D341Med (cell line): Measurements from ENCODE around the gene CKAP4.

Experiments used
- DNase-seq: peaks from one replicate; pipeline ENCODE4 v3.0.0; 2012; ENCODE audit warnings: low spot score

Gene CKAP4

DNA sequence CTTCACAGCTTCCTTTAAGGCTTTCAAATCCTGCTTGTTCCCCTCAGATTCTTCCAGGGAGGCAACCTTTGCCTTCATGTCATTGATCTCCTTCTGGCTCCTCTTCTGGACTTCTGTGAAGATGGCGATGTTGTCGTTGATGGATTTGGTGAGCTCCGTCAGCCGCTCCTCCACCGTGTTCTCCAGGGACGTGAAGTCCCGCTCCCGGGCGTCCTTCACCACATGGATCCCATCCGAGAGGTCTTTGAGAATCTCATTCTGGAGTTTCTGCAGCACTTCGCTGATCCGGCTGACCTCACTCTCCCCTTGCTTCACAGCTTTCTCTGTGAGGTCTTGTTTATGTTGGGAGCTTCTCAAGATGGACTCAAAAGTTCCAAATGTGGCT lies 7.9 kb downstream of the CKAP4 start:
- no peak for DNase-seq

DNA sequence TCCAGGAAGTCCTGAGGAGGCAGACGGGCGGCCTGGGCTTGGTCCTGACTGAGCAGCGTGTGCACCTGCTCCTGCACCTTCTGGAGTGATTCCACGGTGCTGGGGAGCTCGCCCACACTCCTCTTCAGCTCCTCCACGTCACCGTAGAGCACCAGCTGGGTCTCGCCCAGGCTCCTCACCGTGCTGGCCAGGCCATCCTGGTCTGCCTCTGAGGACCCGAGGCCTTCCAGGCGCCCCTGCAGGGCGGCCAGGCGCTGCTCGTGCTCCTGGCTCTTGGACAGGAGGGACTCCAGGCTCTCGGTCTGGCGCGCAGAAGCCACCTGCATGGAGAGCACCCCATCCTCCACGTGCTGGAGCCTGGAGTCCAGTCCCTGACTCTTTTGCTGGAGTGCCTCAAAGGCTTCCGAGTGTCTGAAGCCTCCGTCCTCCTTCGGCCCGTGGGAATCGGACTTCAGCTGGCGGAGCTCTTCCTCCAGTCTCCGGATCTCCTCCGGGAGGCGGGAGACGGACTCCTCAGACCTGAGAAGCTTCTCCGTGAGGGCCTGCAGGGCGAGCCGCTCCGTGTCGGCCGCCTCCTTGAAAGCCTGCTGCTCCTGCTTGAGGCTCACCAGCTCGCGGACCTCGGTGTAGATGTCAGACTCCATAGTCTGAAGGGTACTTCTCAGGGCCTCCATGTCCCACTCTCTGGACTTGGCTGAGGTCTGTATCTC lies 8.4 kb downstream of the CKAP4 start:
- DNase-seq, result no peak

DNA sequence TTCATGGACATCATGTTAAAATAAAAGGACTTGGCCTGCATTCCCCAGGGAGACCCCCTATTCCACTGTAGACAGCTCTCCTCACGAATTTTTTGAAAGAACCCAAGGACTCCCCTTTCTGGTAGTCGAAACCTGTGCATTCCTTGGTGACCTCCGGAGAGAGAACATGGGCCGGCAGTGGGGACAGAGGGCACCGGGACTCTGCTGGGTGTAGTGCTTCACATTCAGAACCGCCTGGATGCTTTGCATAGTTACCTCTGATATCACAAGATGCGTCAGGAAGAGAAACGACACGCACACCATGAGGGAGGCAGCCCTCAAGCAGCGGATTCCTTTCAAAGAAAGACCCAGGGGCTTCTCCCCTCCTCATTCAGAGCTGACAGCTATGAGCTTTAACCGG lies 9.7 kb downstream of the CKAP4 start:
- DNase-seq, result no peak

DNA sequence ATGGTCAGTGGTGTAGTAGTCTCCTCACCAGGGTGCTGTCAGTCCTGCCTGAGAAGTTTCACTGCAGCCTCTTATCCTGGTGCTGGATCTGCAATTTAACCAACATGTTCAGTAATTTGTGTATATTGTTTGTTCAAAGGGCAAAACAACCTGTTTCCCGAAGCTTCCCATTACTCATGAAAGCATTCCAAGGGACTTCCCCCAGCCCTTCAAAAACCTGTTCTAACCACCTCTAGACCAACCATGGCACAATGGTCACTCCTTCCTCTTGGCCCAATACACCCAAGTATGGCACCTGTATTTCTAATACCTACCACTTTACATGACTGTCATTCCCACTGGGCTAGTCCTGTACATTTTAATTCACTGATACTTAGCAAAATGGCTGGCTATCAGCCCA lies 12.1 kb downstream of the CKAP4 start:
- no peak for DNase-seq

DNA sequence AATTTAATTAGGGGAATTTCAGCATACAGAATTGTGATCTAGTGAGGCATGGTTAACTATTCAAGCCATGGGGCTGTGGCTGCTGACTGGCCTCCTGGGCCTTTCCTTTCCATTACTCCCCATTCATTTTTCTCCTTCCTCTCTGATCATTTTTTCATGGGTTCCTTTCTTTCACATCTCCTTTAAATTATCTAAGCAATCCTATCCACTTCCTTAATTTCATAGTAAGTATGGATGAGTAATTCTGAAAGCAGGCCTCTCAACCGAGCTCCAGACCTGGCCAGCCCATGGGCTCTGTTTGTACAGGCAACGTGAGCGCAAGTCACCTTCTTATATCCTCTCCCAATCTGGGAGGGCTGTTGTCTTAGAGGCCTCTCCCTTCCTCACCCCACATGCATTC lies 13.4 kb downstream of the CKAP4 start:
- no peak for DNase-seq

DNA sequence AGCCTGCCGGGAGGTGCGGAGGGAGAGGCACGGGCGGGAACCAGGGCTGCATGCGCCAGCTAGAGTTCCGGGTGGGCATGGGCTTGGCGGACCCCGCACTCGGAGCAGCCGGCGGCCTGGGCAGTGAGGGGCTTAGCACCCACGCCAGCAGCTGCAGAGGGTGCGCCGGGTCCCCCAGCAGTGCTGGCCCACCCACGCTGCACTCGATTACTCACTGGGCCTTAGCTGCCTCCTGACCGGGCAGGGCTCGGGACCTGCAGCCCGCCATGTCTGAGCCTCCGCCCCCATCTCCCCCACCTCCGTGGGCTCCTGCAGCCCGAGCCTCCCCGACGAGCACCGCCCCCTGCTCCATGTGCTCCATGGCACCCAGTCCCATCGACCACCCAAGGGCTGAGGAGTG lies 14.8 kb downstream of the CKAP4 start:
- DNase-seq, result no peak

DNA sequence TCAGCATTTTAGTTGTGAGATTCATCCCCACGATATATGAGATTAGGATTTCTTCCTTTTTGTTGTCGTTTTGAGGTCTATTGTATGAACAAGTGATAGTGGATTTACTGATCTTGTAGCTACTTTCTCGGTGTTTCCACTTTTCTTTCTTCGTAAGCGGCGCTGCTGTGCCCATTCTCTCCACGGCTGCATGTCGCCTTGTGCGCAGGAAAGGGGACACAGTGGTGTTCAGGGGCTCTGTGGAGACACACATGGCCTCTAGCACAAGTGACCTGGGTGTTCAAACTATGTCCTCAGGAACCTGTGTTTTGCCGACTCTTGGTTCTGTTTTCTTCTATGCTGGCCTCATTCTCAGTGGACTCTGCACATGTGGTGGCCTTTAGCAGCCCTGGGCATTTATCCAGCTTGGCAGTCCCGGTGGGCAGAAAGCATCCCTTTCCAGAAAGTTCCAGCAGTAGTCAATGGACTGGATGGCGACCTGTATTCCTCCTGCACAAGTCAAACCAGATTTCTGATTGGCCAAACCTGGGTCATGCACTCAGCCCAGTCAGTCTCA lies 18.7 kb downstream of the CKAP4 start:
- no peak for DNase-seq

DNA sequence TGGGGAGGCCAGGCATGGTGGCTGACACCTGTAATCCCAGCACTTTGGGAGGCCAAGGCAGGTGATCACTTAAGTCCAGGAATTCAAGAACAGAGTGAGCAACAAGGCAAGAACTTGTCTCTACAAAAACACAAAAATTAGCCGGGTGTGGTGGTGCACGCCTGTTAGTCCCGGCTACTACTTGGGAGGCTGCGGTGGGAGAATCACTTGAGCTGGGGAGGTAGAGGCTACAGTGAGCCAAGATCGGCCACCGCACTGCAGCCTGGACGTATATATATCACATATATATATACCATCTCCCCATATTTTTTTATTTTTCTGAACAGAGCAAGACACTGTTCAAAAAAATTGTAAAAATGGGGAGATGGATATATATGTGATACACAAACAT lies 19.5 kb downstream of the CKAP4 start:
- DNase-seq, result no peak

DNA sequence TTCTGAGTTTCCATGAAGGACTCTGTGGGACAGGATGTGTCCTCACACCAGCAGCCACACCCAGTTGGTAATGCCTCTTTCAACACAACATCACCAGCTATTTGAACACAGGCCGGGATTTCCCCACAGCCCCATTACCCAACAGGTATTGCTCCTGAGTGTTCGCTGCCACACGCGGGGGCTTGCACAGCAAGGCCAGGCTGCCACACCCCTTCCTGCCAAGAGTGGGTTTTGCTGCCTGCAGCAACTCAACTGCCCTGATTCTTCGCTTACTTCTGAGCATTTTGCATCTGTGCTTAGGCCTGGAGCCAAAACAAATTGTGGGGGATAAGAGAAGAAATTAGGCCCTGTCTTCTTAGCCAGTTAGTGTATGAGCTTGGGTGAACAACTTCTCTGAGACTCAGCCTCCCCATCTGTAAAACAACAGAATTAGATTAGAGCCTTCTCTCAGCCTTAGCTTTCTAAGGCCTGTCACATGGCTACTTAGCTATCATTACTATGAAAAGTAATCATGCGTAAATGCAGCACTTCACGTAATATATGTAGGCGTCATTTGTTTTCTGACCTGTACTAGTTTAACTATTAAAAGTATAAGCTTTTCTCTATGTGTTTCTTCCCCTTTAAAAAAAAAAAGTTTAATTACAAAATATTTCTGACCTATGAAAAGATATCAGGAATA lies 20.0 kb downstream of the CKAP4 start:
- no peak for DNase-seq

DNA sequence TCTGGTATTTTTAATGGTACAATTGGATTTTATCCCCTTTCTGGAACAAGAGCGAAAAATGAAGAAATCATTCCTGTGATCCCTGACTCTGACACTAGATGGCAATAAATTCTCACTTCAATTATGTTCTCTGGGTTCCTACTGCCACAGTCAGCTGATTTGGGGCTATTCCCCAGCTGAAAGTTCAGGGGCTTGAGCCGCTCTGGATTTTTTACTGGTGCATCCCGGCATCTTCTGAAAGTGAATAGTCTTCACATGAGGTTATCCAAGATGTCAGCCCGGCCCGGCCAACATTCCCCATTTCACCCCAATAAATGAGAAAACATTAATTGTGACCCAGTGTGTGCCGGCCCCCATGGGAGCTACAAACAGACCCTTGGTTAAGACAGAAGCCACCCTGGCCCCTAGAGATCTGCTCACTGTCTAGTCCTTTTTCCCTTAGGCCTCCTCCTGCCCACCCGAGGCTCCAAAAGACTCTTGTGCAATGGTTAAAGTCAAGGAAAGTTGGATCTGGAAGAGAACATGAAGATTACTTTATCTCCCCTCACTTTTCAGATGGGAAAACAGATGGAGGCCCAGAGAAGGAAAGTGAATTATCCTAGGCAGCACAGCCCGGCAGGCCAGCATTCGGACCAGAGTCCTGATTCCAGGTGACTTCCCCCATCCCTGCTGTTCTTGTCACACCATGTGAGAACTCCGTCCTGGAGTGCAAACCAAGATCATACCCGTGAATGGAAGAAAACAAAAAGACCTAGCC lies 20.8 kb downstream of the CKAP4 start:
- DNase-seq, result peak; percentile 74

DNA sequence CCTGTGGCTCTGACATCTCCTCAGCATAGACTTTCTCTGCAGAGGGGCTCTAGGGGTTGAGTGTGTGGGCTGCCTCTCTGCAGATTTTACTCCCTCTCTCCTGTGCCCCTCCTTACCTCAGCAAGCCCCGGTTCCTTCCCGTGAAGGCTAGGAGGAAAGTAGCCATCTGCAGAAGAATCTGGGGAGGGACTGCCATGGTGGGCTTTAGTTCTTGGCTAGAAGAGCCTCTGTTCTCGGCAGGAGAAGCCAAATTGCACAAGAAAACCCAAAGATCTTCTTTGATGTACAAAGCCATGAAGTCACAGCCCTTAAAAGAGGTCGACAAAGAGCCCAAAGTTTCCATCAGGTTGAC lies 23.5 kb downstream of the CKAP4 start:
- no peak for DNase-seq

DNA sequence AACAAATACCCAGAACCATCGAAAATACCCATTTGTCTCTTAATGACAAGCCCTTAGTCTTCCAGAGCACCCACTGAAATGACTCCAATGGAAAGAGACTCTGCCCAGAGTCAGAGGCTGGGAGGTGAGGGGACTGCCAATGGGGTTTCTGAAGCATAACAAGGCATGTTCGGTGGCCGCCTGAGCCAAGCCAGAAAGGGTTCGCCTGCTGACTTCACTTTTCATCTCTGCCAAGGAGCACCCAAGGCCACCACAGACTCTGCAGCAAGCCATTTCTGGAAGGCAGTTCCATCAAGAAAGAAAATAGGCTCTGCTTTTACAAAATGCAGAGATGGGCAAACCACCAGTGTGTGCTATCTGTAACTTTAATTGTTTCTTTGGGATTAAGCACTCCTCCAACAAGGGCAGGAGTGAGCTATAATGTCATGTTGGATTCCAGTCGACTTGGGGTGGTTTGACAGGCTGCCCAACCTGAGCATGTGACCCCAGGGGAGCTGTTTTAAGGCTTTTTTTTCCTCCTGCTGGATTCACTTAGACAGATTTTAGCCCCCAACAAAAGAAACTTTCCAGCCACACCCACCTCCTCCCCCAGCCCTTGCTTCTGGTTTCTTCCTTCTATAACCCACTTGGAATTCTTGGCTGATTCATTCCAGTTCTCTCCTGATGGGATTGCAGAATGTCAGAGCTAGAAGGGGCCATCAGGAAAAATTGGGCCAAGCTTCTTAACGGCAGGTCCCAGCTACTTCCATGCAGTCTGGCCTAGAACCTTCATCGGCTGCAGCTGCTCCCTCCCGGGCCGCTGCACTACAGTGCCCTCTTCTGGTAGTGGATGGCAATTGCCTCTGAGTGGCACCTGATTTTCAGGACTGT lies 24.1 kb downstream of the CKAP4 start:
- DNase-seq, result peak; percentile 90

DNA sequence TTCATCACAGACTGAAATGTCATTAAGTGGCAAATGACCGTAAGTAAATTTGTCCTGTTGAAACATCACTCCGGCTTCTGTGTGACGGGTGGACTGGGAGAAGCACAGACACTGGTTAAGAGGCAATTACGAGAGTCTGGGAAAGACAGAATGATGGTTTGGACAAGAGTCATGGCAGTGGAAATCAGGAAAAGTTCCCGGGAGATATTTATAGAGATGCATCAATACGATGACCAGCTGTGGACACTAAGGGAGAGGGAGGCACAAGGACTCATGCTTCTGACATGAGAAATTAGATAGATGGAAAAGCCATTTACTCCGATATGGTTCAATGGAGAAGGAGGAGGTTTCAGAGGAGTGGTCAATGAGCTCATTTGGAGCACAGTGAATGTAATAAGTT lies 27.3 kb downstream of the CKAP4 start:
- DNase-seq, result no peak

DNA sequence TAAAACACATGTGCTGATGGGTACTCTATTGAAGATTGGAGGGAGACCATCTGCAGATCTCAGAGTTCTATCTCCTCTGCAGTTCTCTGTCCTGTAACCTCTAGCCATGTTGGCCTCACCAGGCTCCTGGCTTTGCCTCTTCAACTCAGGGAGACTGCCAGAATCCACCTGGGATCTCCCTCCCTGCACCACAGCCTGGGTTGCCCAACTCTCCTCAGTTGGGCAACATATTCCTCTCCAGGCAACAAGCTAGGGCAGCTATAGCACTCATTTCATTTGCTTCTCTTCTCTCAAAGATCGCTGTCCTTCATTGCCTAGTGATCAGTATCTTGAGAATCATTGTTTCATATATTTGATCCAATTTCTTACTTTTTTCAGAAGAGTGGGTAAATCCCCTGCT lies 28.8 kb downstream of the CKAP4 start:
- DNase-seq, result no peak

DNA sequence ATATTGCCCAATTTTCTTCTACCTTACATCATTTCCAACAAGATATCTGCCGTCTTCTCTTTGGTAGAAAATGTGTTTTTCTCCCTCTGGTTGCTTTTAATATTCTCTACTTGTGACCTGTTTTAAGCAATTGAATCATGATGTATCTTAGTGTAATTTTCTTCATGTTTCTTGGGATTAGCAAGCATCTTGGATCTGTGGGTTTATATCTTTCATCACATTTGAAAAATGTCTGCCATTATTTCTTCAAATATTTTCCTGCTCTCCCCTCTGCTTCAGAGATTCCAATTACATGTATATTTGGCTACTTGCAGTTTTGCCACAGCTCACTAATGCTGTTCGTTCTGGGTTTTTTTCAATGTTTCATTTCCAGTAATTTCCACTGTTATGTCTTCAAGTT lies 30.1 kb downstream of the CKAP4 start:
- no peak for DNase-seq

DNA sequence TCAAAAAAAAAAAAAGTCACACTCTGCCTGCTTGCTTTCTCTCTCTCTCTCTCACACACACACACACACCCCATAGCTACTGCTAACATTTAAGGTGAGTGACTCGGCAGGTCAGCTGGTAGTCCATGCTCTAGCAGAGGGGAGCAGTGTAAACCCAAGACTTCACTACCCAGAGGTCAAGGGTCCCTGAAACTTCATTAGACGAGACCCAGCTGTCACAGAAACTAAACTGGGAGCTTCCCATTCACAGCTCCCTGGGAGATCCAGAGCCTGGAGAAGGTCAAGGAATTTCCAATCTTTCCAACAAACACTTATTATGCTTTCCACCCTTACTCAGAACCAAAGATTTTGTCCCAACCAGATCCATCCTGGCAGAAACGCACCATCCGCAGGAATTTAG lies 33.2 kb downstream of the CKAP4 start:
- no peak for DNase-seq

DNA sequence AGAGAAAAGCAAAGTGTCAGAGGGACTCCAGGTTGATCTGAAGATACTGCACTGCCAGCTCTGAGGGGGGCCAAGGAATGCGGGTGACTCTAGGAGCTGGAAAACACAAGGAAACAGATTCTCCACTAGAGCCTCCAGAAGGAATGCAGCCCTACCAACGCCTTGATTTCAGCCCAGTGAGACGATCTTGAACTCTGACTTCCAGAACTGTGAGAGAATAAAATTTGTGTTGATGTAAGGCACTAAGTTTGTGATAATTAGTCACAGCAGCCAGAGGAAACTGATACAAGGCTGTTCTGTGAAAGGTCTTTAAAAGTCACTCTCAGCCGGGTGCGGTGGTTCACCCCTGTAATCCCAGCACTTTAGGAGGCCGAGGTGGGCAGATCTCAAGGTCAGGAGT lies 34.2 kb downstream of the CKAP4 start:
- no peak for DNase-seq

DNA sequence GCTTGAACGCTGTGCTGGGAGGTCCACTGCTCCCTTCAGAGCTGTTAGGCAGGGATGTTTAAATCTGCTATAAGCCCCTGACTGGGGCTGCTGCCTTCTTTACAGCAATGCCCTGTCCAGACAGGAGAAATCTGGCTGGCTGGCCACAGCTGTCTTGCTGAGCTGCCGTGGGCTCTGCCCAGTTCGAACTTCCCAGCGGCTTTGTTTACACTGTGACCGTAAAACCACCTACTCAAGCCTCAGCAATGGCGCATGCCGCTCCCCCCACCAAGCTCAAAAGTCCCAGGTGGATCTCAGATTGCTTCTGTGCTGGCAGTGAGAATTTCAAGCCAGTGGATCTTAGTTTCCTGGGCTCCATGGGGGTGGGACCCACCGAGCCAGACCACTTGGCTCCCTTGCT lies 35.8 kb downstream of the CKAP4 start:
- no peak for DNase-seq

DNA sequence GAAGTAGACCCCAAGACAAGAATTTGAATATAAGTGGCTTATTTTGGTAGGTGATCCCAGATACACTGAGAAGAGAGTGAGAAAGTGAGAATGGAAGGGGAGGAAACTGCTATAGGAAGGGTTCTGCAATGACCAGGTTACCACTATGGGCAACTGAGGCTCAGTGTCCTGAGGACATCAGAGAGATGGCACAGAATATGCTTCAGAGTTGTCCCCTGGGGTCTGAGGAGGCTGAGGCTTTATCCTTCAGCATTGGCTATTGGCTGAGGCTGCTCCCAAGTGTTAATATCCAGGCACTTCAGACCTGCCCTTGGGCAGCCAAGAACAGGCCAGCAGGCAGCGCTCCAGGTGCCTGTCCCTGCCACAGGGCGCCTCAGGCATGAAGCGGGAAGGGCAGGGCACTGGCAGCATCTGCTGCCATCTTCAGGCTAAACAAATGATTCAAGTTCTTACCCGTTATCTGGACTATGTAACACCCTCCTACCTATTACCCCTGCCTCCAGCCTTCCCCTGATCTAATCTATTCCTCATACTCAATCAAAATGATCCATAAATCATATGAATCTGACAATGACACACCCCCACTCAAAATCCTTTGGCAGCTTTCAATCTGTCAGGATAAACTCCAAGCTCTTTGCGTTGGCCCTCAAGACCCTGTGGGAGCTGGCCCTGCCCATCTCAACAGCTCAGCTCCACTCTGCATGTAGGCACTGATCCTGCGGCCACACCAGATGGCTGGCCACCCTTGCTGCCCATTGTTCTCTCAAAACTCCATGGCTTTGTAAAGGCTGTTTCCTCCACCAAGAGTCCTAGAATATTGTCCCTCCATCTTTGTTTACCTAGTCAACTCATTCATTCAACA lies 42.4 kb downstream of the CKAP4 start:
- DNase-seq, result peak; percentile 55

DNA sequence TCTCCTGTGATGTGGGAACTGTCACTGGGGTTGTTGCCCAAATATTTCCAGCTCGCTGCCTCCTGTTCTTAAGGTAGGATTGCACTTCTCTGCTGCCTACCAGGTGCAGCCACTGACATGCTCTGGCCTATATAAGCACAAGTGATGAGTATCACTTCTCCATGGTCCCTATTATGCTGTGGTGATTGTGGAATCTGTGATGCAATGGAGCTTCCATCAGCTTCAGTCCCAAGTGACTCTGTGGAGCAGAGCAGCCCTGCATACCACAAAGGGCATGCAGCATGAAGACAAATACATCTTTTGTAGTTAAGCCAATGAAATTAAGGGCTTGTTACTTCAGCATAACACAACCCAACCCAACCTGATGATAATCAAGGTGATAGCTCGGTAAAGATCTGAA lies 43.5 kb downstream of the CKAP4 start:
- DNase-seq, result no peak

DNA sequence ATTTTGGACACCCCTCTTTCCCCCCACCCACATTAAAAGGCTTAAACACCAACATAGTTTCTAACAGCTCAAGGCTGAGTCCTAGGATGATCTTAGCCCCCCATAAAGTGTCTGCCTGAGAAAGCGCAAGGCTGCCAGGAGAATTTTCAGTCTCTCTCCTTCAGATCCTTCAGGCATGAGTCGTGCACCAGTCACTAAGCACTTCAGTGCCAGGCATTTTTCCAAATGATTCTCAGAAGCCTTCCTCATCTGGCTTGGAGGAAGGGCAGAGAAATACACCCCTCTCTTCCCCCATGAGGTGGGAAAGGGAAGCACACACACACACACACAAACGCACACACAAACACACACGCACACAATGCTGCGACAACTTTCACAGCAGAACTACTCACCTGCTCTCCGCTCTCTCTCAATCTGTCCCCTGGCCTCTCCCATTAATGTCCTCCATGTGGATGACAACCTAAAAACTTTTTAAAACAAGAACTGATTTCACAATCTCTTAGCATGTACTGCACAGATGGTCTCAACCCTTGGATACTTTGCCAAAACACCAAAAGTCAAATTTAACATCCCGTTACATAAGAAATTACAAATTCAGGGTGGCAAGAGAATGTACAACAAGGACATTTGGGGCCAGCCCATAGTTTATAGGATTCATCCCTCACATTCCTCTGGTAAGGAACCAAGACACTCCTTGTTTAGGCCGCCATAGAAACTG lies 49.8 kb downstream of the CKAP4 start:
- no peak for DNase-seq
